Esophagus muscularis mucosa (tissue), 3 donors: Measurements from ENCODE around the gene EIF4G3.

Source experiments
- CTCF ChIP-seq, 3 experiments: fragments of 200-600 bp in 2 of 3; fragments of 450-650 bp in 1 of 3; sonication (generic) in 2 of 3; IDR thresholded peaks; one replicate each; pipeline ENCODE4 v1.5.1; 2017 to 2019; ENCODE audit warnings: antibody characterized with exemption in 3 of 3, mild to moderate bottlenecking in 2 of 3, moderate library complexity in 1 of 3
- POLR2A ChIP-seq: fragments of 450-650 bp; IDR thresholded peaks from one replicate; pipeline ENCODE4 v1.6.1; 2017; ENCODE audit warnings: antibody characterized with exemption, moderate library complexity, mild to moderate bottlenecking, low read depth

- no peak for TF ChIP-seq POLR2A
- TF ChIP-seq CTCF (IDR thresholded peaks at IDR 0.05): no peak
These were observed 340.5 kb downstream of the EIF4G3 start for GRCh38 chr1:20836230-20836629.
